HG03135 (cell line): Measurements from ENCODE around the gene HSH2D.

Experiments
- ATAC-seq: cut with Tn5 transposase; IDR thresholded peaks from one replicate; pipeline ENCODE4 v1.9.1; 2021; ENCODE audit warnings: mild to moderate bottlenecking, moderate library complexity; ENCODE audit not compliant: unreplicated experiment

HSH2D gene

GRCh38 chr19:16190736-16191135 lies 47.3 kb downstream of the HSH2D start:
- no peak for ATAC-seq

GRCh38 chr19:16191216-16191908 lies 47.9 kb downstream of the HSH2D start:
- ATAC-seq, result no peak

DNA sequence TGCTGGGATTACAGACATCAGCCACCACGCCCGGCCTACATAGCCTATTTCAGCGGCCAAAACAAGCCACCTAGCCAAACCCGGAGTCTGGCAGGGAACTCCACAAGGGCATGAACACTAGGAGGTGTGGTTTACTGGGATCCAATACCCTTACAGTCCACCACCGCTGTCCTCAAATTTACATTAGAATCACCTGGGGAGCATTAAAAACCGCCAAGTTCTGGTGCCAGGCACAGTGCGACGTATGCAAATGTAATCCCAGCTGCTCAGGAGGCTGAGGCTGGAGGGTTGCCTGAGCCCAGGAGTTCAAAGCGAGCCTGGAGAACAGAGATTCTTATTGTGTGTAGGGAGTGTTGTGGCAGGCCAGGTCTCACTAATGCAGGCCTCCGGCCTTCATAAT lies 50.0 kb downstream of the HSH2D start:
- no peak for ATAC-seq

DNA sequence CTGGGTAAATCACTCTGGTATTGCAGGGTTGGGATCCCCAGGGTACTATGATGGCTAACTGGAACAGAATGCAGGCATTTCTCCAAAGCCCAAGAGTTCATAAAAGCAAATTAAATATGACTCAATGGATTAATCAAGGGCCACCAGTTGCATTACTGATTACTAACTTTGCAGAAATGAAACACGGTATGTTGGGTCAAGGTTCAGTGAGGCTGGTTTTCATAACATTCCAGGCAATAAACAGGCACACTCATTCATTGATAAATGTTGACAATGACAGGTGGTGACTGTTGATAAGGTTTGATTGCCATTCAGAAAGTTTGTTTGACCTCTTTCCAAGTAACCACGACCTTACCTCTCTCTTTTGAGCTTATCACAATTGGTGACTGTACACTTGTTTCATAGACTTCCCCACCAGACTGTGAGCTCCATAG lies 53.7 kb downstream of the HSH2D start:
- ATAC-seq, result no peak

DNA sequence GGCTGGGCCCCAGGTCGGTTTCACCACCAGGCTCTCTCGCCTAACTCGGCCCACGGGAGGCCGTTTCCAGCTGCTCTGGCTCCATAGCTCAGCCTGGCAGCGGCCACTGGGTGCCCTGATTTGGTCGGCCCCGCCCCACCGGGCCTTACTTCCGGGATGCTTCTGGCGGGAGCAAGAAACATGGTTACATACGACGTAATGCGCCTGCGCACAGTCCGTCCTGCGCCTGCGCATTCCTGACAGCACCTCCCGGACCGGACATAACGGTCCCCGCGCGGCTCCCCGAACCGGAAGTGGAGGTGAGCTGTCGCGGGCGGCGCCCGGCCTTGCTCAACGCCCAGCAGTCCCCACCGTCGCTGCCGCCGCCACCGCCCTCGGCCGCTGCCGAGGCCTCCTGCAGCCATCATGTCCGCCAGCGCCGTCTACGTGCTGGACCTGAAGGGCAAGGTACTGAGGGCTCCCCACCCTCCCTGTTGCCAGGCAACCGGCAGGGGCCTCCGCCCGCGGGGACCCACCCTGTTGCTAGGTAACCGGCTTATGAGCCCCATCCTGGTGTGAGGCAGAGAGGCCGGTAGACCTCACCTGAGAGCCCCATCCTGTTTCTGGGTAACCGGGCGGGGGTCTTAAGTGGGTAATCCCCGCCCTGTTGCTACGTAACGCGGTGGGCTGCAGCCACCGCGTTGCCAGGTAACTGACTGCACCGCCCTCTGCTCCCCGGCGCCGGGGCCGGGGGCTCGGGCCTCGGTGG lies 54.3 kb downstream of the HSH2D start, which contains the start of gene AP1M1:
TSS of gene AP1M1 (plus strand) at position 290 of the 748 bp plus-strand sequence. CDS start at position 406, 116 bp downstream.
- ATAC-seq, result peak; percentile 81

DNA sequence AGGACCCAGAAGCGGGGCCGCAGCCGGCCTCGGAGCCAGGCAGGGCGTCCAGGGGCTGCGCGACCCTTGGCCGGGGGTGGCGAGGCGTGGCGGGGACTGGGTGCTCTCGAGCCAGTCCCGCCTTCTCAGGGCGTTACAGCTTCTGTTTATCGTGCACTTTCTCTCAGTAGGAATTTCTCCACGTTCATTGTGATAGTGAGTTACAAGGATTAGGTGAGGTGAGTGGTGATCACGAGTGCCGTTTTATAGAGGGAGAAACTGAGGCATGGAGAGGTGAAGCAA lies 54.8 kb downstream of the HSH2D start:
- peak; percentile 8 for ATAC-seq

- no peak for ATAC-seq
Observed at GRCh38 chr19:16199275-16199932, 55.9 kb downstream of the HSH2D start.

DNA sequence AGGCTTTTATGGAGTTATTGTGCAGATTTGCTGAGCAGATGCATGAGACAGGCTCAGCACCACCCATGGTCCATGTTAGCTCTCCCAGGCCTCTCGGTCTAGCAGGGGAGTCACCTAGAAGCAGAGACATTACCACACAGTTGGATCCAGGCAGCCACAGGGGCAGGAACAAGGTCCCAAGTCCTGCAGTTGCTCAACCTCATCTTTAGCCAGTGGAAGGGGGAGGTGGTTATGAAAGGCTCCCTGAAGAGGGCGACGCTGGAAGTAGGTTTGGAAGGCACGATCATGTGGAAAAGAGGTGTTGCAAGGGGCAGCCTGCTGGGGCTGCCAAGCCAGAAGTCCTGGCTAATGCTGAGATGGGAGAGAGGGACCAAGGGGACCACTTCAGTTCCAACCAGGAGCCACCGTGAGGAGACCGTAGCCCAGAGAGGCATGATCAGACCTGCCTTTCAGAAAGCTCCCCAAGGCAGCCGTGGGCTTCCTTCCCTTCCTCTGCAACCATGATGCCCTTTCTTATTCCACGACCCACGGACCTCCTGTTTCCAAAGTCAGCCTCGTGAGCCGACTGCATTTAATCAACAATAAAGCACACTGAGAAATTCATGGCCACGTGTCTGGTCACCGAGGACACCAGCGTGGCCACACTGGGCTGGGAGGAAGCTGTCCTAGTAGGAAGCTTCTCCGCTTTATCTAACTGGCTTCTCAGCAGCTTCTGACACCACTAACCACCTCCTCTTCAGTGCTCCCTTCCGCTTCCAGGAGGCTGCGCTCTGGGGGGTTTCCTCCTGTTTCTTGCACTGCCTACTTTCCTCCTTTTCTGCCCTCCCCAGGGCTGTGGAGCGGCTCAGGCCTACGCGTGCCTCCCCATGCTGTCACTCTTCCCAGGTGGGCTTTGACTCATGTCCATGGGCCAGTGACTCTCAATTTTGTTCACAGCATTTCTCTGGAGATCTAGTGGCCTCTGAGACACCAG lies 56.8 kb downstream of the HSH2D start:
- no peak for ATAC-seq

DNA sequence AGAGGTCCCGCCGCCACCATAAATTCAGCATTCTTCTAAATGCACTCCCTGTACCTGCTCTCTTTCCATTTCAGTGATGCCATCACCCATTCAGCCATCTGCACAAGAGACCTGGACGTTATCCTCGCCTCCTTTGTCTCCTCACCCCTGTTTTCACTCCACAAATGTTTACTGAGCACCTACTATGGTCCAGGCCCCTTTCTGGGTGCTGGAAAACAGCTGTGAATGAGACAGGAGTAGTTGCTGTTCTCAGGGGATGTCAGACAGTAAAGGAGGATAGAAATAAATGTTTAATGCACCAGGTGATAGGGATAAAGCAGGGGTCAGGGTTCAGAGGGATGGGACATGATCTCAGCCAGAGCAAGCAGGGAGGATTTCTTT lies 57.5 kb downstream of the HSH2D start:
- ATAC-seq, result no peak

DNA sequence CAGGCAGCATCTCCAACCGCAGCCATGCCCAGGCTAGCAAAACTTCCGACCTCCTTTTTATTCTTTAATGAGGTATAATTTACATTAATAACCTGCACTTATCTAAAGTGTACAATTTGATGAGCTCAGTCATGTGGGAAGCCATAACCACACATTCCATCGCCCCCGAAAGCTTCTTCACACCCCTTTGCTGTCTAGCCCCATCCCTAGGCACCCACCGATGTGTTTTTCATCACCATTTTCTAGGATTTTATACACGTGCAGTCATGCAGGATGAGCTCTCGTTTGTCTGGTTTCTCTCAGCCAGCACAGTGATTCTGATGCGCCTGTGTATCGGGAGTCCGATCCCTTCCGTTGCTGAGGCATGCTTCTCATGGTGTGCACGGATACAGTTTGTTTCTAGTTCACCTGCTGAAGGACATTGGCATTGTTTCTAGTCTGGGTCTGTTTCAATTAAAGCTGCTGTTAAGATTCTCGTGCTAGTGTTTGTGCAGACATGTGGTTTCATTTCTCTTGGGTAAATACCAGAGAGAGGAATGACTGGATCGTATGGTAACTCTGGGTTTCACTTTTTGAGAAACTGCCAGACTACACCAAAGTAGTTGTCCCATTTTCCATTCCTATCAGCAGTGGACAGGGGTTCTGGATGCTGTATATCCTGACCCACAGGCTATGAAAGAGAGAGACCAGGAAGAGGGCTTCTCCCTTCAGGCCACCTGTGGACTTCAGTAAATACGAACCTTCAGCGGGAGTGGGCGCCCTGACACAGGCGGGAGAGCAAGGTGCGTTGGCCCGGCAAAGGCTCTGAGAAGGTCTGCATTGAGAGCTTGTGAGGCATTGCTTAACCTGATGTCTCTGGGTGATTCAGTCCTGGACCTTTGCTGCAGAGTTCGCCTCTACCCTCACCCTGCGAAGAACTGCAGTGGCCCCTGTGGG lies 59.1 kb downstream of the HSH2D start:
- no peak for ATAC-seq

DNA sequence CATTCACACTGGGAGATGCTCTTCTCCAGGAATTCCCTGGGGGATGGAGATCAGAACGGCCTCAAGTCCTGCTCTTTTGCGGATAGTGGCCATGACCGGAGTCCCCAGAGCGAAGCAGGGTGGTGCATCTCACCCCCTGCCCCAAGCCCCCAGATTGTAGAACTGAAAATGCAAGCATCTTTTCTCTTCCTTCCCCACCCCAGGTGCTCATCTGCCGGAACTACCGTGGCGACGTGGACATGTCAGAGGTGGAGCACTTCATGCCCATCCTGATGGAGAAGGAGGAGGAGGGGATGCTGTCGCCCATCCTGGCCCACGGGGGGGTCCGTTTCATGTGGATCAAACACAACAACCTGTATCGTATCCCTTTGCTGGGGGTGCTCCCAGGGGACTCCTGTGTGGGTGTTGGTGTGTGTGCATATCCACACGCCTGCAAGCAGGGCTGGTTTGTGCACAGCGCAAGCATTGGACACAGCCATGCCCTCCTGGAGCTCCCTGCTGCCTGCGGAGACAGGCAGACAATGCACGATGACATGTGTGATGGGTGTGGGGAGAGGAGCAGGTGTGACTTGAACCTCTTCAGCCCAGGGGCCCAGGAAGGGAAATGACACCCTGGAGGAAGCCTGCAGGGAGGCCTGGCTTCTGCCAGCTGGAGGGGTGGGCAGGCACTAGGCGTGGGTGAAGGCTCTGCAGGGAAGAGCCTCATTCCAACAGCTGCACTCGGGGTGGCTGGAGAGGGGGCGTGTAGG lies 59.9 kb downstream of the HSH2D start:
- ATAC-seq, result no peak

DNA sequence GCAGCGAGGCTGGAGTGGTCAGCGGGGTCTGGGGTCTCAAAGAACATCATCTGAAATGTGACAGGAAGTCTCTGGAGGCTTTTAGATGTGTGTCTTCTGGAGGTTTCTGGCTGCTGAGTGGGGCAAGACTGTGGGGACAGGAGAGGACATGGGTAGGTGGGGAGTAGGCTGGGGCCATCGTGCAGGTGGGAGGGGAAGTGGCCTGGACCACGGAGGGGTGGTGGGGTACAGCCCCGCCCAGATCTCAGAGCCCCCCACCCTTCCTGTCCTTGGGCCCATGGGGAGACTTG lies 60.5 kb downstream of the HSH2D start:
- no peak for ATAC-seq

- ATAC-seq, result no peak
Observed at GRCh38 chr19:16205205-16206045, 61.9 kb downstream of the HSH2D start.

GRCh38 chr19:16206046-16206605 lies 62.6 kb downstream of the HSH2D start:
- ATAC-seq, result no peak

GRCh38 chr19:16206637-16207036 lies 63.2 kb downstream of the HSH2D start:
- ATAC-seq, result no peak

- no peak for ATAC-seq
Observed at GRCh38 chr19:16207063-16207462, 63.6 kb downstream of the HSH2D start.

DNA sequence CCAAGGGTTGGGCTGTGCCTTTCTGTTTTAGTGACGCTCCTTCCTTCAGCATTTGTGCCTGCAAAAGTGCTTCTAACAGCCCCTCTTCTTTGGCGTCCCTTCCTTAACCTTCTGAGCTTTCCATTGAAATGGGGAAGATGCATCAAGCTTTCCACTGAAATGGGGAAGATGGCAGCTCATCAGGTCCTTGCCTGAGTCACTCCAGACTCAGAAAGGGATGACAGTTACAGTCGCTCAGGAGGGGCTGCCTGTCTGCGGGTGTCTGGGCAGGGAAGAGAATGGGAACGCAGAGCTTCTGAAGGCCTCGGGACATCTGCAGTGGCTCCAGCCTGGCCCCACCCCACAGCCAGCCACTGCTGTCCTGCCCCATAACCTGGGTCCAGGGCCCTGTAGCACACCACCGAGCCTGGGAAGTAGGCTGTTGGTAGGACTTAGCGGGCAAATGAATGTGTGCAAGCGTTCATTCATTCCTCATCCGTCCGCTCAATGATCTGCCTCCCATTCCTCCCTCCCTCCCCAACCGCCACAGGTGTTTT lies 64.1 kb downstream of the HSH2D start:
- no peak for ATAC-seq
